Endothelial cell of umbilical vein (primary cell): ENCODE measurements around the gene PDE8B.

Experiments
- EZH2 ChIP-seq: IDR thresholded peaks from 2 replicates; pipeline ENCODE4 v1.6.1; 2012; ENCODE audit warnings: borderline replicate concordance, low read depth, mild to moderate bottlenecking, moderate library complexity, low read length, inconsistent platforms; ENCODE audit not compliant: severe bottlenecking
- MAX ChIP-seq: IDR thresholded peaks from 2 replicates; pipeline ENCODE4 v1.6.1; 2011; ENCODE audit not compliant: insufficient read depth, insufficient read length
- POLR2A ChIP-seq: IDR thresholded peaks from 2 replicates; pipeline ENCODE4 v1.6.1; 2012; ENCODE audit warnings: low read depth, mild to moderate bottlenecking, control low read depth, low read length
- TF ChIP-seq, protein P1 (sequence below), 2 donors: IDR thresholded peaks; 1 replicate in 1 of 2; 2 replicates in 1 of 2; pipeline ENCODE4 v1.5.1; 2011; ENCODE audit warnings: low read length in 2 of 2, mild to moderate bottlenecking in 2 of 2, moderate library complexity in 2 of 2, control low read depth in 1 of 2, inconsistent platforms in 1 of 2, low read depth in 1 of 2; ENCODE audit not compliant: insufficient read depth in 1 of 2; ENCODE audit errors: extremely low read depth in 1 of 2

DNA sequence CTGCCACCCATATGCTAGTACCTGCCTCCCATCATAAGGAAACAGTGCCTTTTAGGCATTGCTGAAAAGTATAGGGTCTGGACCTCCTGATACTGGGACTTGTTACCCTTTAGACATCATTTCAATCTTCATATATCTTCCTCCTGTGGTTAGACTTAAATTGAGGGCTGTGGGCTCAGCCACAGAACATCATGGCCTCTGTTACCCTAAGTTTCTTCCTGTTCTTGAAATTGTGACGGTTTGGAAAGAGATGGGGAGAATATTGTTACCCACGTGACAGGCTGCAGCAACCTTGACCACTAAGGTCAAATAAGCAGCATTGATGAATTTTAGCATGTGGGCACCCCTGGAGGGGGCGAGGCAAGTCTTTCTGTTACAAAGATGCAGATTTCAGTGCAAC is 87.7 kb downstream of the PDE8B start:
- TF ChIP-seq MAX (no peak), EZH2 (no peak), POLR2A (no peak)
- TF ChIP-seq, protein P1, sequence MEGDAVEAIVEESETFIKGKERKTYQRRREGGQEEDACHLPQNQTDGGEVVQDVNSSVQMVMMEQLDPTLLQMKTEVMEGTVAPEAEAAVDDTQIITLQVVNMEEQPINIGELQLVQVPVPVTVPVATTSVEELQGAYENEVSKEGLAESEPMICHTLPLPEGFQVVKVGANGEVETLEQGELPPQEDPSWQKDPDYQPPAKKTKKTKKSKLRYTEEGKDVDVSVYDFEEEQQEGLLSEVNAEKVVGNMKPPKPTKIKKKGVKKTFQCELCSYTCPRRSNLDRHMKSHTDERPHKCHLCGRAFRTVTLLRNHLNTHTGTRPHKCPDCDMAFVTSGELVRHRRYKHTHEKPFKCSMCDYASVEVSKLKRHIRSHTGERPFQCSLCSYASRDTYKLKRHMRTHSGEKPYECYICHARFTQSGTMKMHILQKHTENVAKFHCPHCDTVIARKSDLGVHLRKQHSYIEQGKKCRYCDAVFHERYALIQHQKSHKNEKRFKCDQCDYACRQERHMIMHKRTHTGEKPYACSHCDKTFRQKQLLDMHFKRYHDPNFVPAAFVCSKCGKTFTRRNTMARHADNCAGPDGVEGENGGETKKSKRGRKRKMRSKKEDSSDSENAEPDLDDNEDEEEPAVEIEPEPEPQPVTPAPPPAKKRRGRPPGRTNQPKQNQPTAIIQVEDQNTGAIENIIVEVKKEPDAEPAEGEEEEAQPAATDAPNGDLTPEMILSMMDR (IDR thresholded peaks at IDR 0.05; ENCODE audit: extremely low read depth in 1 of 2, insufficient read depth in 1 of 2, low read depth in 1 of 2, low read length in 2 of 2): no peak
